ENCODE data around the gene TSPAN2.
"Not testable (repeated sequence)": the region's sequence is repeated elsewhere in the genome, so short reads cannot be mapped to it uniquely, and the experiment has no call there.

The TSPAN2 gene

GRCh38 chr1:115021145-115021544 is 68.2 kb downstream of the TSPAN2 start:
- no peak overlapping the region for H3K27ac ChIP-seq (ENCODE audit: insufficient read depth, low read length, poor library complexity, severe bottlenecking)

GRCh38 chr1:115019549-115019948 is 69.8 kb downstream of the TSPAN2 start:
- not testable (repeated sequence) for H3K27ac ChIP-seq (ENCODE audit: insufficient read depth, low read length, poor library complexity, severe bottlenecking)

More at GRCh38 chr1:115021145-115021544, 68.2 kb downstream of the TSPAN2 start:
- Histone ChIP-seq H3K4me1 (ENCODE audit: control insufficient read depth, insufficient read depth, low read length, poor library complexity, severe bottlenecking) (no peaks in the 10 kb centered on the region), H3K9me3 (ENCODE audit: control insufficient read depth, low read length) (no peaks in the 10 kb centered on the region), H3K4me3 (ENCODE audit: insufficient read depth, low read depth, low read length, poor library complexity, severe bottlenecking) (no peak overlapping the region), H3K27me3 (replicated peaks; ENCODE audit: control insufficient read depth, insufficient read depth, low read length, poor library complexity, severe bottlenecking) (no peaks in the 10 kb centered on the region), H3K36me3 (ENCODE audit: control insufficient read depth, insufficient read depth, low read length) (no peaks in the 10 kb centered on the region)
- no peak for DNase-seq

DNA sequence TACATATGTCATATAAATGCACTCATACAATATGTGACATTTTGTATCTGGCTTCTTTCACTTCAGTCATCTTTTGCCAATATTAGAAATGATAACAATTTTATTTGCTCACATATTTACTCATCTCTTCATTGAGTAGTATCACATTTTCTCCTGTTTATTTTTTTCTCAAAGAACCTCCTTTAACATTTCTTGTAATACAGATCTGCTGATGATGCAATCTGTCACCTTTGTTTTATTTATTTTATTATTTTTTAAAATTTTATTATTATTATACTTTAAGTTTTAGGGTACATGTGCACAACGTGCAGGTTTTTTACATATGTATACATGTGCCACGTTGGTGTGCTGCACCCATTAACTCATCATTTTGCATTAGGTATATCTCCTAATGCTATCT is 75.5 kb downstream of the TSPAN2 start:
- Histone ChIP-seq H3K27me3 (replicated peaks; ENCODE audit: control insufficient read depth, insufficient read depth, low read length, poor library complexity, severe bottlenecking) (no peaks in the 10 kb centered on the region), H3K4me3 (ENCODE audit: insufficient read depth, low read depth, low read length, poor library complexity, severe bottlenecking) (no peak overlapping the region), H3K27ac (ENCODE audit: insufficient read depth, low read length, poor library complexity, severe bottlenecking) (no peak overlapping the region), H3K36me3 (ENCODE audit: control insufficient read depth, insufficient read depth, low read length) (no peaks in the 10 kb centered on the region), H3K4me1 (ENCODE audit: control insufficient read depth, insufficient read depth, low read length, poor library complexity, severe bottlenecking) (no peaks in the 10 kb centered on the region), H3K9me3 (ENCODE audit: control insufficient read depth, low read length) (no peaks in the 10 kb centered on the region)
- no peak for DNase-seq

More at GRCh38 chr1:115019549-115019948, 69.8 kb downstream of the TSPAN2 start:
- not testable (repeated sequence) for H3K36me3 ChIP-seq (ENCODE audit: control insufficient read depth, insufficient read depth, low read length); H3K9me3 ChIP-seq (ENCODE audit: control insufficient read depth, low read length); H3K4me3 ChIP-seq (ENCODE audit: insufficient read depth, low read depth, low read length, poor library complexity, severe bottlenecking); H3K4me1 ChIP-seq (ENCODE audit: control insufficient read depth, insufficient read depth, low read length, poor library complexity, severe bottlenecking); DNase-seq; H3K27me3 ChIP-seq (replicated peaks; ENCODE audit: control insufficient read depth, insufficient read depth, low read length, poor library complexity, severe bottlenecking)

- H3K9me3 ChIP-seq (ENCODE audit: control insufficient read depth, low read length): no peaks in the 10 kb centered on the region
- H3K36me3 ChIP-seq (ENCODE audit: control insufficient read depth, insufficient read depth, low read length): no peaks in the 10 kb centered on the region
- no peak overlapping the region for H3K27ac ChIP-seq (ENCODE audit: insufficient read depth, low read length, poor library complexity, severe bottlenecking)
- no peak overlapping the region for H3K4me3 ChIP-seq (ENCODE audit: insufficient read depth, low read depth, low read length, poor library complexity, severe bottlenecking)
- no peak for DNase-seq
- no peaks in the 10 kb centered on the region for H3K27me3 ChIP-seq (replicated peaks; ENCODE audit: control insufficient read depth, insufficient read depth, low read length, poor library complexity, severe bottlenecking)
- no peaks in the 10 kb centered on the region for H3K4me1 ChIP-seq (ENCODE audit: control insufficient read depth, insufficient read depth, low read length, poor library complexity, severe bottlenecking)
These were observed 76.9 kb downstream of the TSPAN2 start for GRCh38 chr1:115012434-115012833.

- H3K4me1 ChIP-seq (ENCODE audit: control insufficient read depth, insufficient read depth, low read length, poor library complexity, severe bottlenecking): no peaks in the 10 kb centered on the region
- H3K36me3 ChIP-seq (ENCODE audit: control insufficient read depth, insufficient read depth, low read length): no peaks in the 10 kb centered on the region
- no peak overlapping the region for H3K4me3 ChIP-seq (ENCODE audit: insufficient read depth, low read depth, low read length, poor library complexity, severe bottlenecking)
- DNase-seq: no peak
- H3K27me3 ChIP-seq (replicated peaks; ENCODE audit: control insufficient read depth, insufficient read depth, low read length, poor library complexity, severe bottlenecking): no peaks in the 10 kb centered on the region
- no peaks in the 10 kb centered on the region for H3K9me3 ChIP-seq (ENCODE audit: control insufficient read depth, low read length)
- H3K27ac ChIP-seq (ENCODE audit: insufficient read depth, low read length, poor library complexity, severe bottlenecking): no peak overlapping the region
These were observed 77.3 kb downstream of the TSPAN2 start for GRCh38 chr1:115012006-115012405.

GRCh38 chr1:115006191-115006590 is 83.1 kb downstream of the TSPAN2 start:
- Histone ChIP-seq H3K4me3 (ENCODE audit: insufficient read depth, low read depth, low read length, poor library complexity, severe bottlenecking) (no peak overlapping the region), H3K27me3 (replicated peaks; ENCODE audit: control insufficient read depth, insufficient read depth, low read length, poor library complexity, severe bottlenecking) (no peaks in the 10 kb centered on the region), H3K27ac (ENCODE audit: insufficient read depth, low read length, poor library complexity, severe bottlenecking) (no peak overlapping the region), H3K36me3 (ENCODE audit: control insufficient read depth, insufficient read depth, low read length) (no peaks in the 10 kb centered on the region), H3K4me1 (ENCODE audit: control insufficient read depth, insufficient read depth, low read length, poor library complexity, severe bottlenecking) (no peaks in the 10 kb centered on the region), H3K9me3 (ENCODE audit: control insufficient read depth, low read length) (no peaks in the 10 kb centered on the region)
- no peak for DNase-seq

Data from effector memory CD4-positive, alpha-beta T cell (primary cell).